Cardiac fibroblast (primary cell): ENCODE results near the gene KNOP1.

Source experiments
- DNase-seq, 2 donors: peaks; one replicate each; pipeline versions ENCODE4 v3.0.0 to v3.0.0-alpha.2; 2010; ENCODE audit warnings: low read depth in 2 of 2
- H3K4me3 ChIP-seq, 2 donors: replicated peaks in 1 of 2; 1 replicate in 1 of 2; 2 replicates in 1 of 2; pipeline ENCODE4 v1.5.1; 2011; ENCODE audit warnings: low read depth in 2 of 2, low read length in 2 of 2, mild to moderate bottlenecking in 2 of 2, moderate library complexity in 1 of 2
- CTCF ChIP-seq: IDR thresholded peaks from one replicate; pipeline ENCODE4 v1.5.1; 2011; ENCODE audit warnings: low read depth, mild to moderate bottlenecking, low read length, inconsistent platforms

The KNOP1 gene

GRCh38 chr16:19712418-19713058 is 5.5 kb downstream of the KNOP1 start:
- TF ChIP-seq CTCF, result no peak
- no peak overlapping the region for H3K4me3 ChIP-seq
- DNase-seq, result no peak

GRCh38 chr16:19711643-19712042 is 6.4 kb downstream of the KNOP1 start:
- no peak for TF ChIP-seq CTCF
- no peak overlapping the region for H3K4me3 ChIP-seq
- no peak for DNase-seq

DNA sequence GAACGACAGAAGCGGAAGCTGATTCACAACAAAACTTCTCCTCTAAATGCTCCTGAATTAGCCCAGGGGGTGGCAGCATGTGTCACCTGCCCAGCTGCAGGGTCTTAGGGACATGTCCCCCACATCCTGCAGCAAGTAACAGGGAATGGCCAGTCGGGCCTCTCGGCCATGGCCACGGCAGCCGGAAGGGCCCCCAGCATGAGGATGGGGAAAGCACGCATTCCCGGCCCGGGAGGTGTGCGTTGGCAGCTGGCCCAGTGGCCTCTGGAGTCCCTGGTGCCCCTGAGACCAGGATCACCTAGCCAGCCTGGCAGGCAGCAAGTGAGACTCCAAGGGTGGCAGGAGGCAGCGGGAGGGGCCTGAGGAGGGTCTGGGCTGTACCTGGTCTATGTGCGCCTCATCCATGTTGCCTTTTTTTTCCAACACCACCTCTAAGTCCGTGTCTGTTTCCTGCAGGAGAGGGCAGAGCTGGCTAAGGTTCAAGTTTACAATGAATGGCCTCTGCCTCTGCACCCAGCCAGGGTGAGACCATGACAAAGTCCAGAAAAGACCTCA is 7.0 kb downstream of the KNOP1 start:
- DNase-seq, result no peak
- TF ChIP-seq CTCF, result no peak
- no peak overlapping the region for H3K4me3 ChIP-seq

DNA sequence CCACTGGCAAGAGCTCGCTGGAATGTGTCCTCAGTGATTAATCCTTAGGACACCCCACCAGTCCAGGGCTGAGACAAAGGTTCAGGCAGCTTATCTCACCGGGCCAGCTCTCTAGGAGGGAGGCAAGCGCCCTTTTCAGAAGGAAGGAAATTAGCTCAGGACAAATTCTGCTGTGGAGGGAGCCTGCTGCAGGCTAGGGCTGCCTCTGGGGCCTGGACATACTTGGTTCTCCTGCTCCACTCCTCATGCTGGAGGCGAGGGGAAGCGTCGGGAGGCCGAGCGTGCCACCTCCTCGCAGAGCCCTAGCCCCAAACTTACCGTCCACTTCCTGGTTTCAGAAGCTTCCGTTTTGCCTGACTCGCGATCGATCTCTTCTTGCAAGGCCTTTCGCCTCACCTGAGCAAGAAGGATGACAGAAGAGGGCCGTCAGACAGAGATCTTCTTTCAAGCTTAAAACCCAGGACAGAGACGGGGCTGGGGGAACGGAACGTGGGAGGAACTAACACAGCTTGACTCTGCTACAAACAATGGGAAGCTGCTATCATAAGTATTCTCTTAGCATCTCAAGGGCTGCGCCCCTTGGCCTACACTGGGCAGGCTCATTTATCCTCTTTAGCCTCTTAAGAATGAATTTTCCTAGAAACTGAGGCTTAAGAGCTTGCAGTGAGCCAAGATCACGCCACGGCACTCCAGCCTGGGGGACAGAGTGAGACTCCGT is 7.7 kb downstream of the KNOP1 start:
- TF ChIP-seq CTCF, result no peak
- H3K4me3 ChIP-seq, result no peak overlapping the region
- no peak for DNase-seq

GRCh38 chr16:19709381-19710136 is 8.5 kb downstream of the KNOP1 start:
- no peak overlapping the region for H3K4me3 ChIP-seq
- DNase-seq, result no peak
- no peak for TF ChIP-seq CTCF

DNA sequence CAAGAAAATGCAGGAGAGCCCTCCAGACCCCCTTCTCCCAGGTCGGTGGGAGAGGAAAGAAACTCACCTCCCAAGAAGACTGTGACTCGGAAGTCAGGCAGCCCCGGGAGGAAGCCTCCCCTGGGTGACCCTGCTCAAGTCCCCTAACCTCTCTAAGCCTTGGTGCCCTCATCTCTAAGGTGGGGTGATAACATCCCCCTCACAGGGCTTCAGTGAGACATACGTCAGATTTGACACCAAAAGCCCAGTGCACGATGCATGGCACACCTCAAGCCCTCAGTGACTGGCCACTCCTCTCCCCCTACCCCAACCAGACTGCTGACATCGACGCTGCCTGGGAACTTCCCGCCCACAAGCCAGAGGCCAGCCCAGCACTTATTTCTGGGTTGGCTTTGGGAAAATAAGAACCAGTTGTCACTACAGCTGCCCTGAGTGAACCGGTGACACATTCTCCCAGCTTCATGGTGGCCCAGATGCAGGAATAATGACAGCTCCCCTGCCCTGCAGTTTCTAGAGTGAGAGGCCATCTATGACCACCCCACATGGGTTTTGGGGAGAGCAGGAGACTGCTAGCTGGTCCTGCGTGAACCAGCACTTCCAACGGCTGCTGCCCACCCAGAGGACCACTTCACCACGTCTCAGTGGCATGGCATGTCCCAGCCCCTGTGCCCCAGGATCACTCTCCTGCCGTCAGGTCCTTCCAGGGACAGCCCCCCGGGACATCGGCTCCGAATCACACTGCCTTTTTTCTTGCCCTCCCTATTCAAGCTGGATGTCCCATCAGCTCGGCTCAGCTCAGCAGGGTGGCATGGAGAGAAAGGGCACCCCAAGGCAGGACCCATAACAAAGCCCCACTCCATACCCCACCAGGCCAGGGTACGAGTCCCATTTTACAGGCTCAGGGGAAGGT is 9.5 kb downstream of the KNOP1 start:
- DNase-seq, result no peak
- no peak overlapping the region for H3K4me3 ChIP-seq
- TF ChIP-seq CTCF, result no peak
